ENCODE measurements around the gene EFL1. TPM values are rescaled to one million over a fixed set of nuclear protein-coding genes. Genes with fewer than 3 reads are reported as not detected.

Gene EFL1
- total RNA-seq, 2 donors from 2014 or later = 11.2 to 33.0 TPM

DNA sequence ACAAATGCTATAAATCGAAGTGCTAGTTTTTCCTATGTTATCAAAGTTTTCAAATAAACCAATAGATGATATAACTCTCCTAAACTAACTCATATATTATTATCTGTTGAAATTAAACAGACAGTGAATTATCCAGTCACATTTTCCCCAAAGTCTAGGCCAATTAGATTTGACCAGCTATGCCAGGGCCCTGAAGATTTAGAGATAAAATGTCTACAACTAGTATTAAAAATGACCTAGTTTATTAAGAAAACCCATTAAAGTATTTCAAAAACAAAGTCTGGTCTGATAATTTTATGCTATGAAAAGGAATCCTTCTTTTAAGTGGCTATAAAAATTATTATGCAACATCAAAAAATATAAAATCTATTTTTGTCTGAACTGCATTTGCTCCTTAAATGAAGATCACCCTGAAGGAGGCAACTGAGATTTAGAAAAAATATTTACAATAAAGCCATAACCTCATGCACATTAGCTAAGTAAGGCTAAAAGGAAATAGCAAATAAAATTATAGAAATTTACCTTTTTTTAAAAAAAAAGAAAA is 133.3 kb downstream of the EFL1 start:
- Histone ChIP-seq H3K4me1 (no peaks in the 10 kb centered on the region), H3K9me3 (no peaks in the 10 kb centered on the region), H3K4me3 (no peak overlapping the region), H3K36me3 (replicated peaks in 1 of 2; ENCODE audit: insufficient read depth in 1 of 2, low read depth in 2 of 2) (peaks cover 0 to 2% of the 10 kb centered on the region in 2 donors), H3K27ac (no peak overlapping the region), H3K27me3 (no peaks in the 10 kb centered on the region)
- DNase-seq (no peak), ATAC-seq (no peak)
- intact Hi-C loops (cut with DNase I) = no loop called here
- WGBS, 2 donors = 59 to 78% methylated on average over 1 of the region's 1 CpG
- TF ChIP-seq, protein P1, sequence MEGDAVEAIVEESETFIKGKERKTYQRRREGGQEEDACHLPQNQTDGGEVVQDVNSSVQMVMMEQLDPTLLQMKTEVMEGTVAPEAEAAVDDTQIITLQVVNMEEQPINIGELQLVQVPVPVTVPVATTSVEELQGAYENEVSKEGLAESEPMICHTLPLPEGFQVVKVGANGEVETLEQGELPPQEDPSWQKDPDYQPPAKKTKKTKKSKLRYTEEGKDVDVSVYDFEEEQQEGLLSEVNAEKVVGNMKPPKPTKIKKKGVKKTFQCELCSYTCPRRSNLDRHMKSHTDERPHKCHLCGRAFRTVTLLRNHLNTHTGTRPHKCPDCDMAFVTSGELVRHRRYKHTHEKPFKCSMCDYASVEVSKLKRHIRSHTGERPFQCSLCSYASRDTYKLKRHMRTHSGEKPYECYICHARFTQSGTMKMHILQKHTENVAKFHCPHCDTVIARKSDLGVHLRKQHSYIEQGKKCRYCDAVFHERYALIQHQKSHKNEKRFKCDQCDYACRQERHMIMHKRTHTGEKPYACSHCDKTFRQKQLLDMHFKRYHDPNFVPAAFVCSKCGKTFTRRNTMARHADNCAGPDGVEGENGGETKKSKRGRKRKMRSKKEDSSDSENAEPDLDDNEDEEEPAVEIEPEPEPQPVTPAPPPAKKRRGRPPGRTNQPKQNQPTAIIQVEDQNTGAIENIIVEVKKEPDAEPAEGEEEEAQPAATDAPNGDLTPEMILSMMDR (IDR thresholded peaks at IDR 0.05) = no peak
- TF ChIP-seq POLR2A (IDR thresholded peaks at IDR 0.05) = no peak

DNA sequence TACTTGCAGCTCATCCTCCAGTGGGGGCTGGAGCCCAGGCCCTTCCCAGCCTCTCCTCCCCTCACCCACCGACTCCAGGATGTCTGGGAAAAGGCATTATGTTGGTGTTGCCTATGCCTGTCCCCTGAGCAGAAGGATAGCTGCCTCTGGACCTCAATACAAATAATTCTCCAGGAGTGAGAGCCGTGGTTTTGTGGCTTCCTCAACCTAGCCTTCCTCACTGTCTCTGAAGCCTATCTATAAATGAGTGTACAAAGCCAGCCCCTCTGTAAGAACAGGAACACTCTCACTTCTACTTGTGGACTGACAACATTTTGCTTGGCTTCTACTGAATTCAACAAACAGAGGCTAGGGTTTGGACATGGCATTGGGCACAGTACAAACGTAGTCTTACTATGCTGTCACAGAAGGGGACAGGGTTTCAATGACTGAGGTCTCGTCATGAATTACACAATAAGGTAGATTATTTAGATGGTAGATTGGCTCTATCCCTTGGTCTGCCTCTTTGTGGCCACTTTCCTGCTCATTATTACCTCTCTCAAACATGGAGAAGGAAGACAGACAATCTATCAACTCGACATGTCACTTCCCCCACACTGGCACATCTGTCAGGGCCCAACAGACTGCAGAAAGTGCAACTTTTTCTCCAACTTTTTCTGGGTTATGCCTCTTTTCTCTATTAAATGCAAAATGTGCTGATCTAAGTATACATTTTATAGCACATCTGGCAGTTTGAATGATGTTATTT is 134.0 kb downstream of the EFL1 start:
- WGBS, 2 donors = 70 to 88% methylated on average over 5 of the region's 5 CpGs
- Histone ChIP-seq H3K4me3 (no peak overlapping the region), H3K36me3 (replicated peaks in 1 of 2; ENCODE audit: insufficient read depth in 1 of 2, low read depth in 2 of 2) (peaks cover 0 to 2% of the 10 kb centered on the region in 2 donors), H3K4me1 (no peaks in the 10 kb centered on the region), H3K27me3 (no peaks in the 10 kb centered on the region), H3K27ac (no peak overlapping the region), H3K9me3 (no peaks in the 10 kb centered on the region)
- DNase-seq (no peak), ATAC-seq (no peak)
- intact Hi-C loops (cut with DNase I) = no loop called here
- no peak for TF ChIP-seq POLR2A (IDR thresholded peaks at IDR 0.05)
- TF ChIP-seq, protein P1 (IDR thresholded peaks at IDR 0.05) = no peak

DNA sequence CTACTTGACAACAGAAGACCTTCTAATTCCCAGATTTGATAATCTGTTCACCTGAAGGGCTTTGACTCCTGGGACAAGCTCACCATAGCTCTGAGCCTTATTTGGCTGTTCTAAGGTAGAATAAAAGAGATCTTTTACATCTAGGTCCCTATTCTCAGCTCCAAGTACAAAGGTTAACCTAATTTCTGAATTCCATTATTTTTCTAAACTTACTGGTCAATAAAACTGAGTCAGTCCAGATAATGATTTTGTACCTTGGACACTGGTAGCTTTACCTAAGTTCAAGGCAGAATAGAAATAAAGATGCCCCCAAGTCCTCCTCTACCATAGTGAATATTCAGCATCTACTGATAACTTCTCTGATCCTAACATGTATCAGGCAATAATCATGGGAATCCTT is 135.0 kb downstream of the EFL1 start:
- DNase-seq = no peak
- TF ChIP-seq, protein P1 (IDR thresholded peaks at IDR 0.05) = no peak
- TF ChIP-seq POLR2A (IDR thresholded peaks at IDR 0.05) = no peak
- no peak overlapping the region for H3K27ac ChIP-seq
- H3K36me3 ChIP-seq (replicated peaks in 1 of 2; ENCODE audit: insufficient read depth in 1 of 2, low read depth in 2 of 2) = peaks cover 0 to 2% of the 10 kb centered on the region in 2 donors
- H3K27me3 ChIP-seq = no peaks in the 10 kb centered on the region
- no peak for ATAC-seq
- H3K9me3 ChIP-seq = no peaks in the 10 kb centered on the region
- no peaks in the 10 kb centered on the region for H3K4me1 ChIP-seq
- intact Hi-C loops (cut with DNase I) = no loop called here
- H3K4me3 ChIP-seq = no peak overlapping the region

DNA sequence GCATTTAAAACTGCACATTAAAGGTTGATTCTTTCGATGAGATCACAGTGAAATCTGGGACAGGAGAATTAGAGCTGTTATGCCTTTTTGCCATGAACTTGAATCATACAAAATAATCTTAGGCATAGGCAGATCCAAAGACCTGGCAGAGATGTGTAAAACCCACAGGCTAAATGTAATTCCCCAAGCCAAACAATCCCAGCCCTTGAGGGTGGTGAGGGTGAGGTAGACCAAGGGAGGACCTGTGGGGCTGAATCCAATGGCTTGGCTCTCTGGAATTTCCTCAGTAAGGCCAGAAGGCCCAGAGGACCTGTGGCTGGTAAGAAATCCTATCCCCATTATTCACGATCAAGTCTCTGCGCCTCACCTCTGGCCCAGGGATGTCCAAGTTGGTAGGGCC is 136.2 kb downstream of the EFL1 start:
- intact Hi-C loops (cut with DNase I) = no loop called here
- whole genome bisulfite sequencing, 2 donors = 93 to 98% methylated on average over 3 of the region's 3 CpGs
- TF ChIP-seq POLR2A (IDR thresholded peaks at IDR 0.05) = no peak
- TF ChIP-seq, protein P1 (IDR thresholded peaks at IDR 0.05) = no peak
- Histone ChIP-seq H3K36me3 (replicated peaks in 1 of 2; ENCODE audit: insufficient read depth in 1 of 2, low read depth in 2 of 2) (peaks cover 0 to 2% of the 10 kb centered on the region in 2 donors), H3K4me1 (no peaks in the 10 kb centered on the region), H3K4me3 (no peak overlapping the region), H3K9me3 (no peaks in the 10 kb centered on the region), H3K27ac (no peak overlapping the region), H3K27me3 (no peaks in the 10 kb centered on the region)
- ATAC-seq (no peak), DNase-seq (no peak)

All from body of pancreas (tissue), 4 donors.